Measurements from ENCODE around the gene TTC17.
"Not testable (repeated sequence)": the region's sequence is repeated elsewhere in the genome, so short reads cannot be mapped to it uniquely, and the experiment has no call there.

The TTC17 gene

GRCh38 chr11:43382614-43383013, 23.9 kb downstream of the TTC17 start:
- DNase-seq, result no peak

- no peak for DNase-seq
Measured at GRCh38 chr11:43384393-43384792, 25.7 kb downstream of the TTC17 start.

- no peak for DNase-seq
Measured at GRCh38 chr11:43392713-43393112, 34.0 kb downstream of the TTC17 start.

GRCh38 chr11:43393765-43394355, 35.1 kb downstream of the TTC17 start:
- DNase-seq, result no peak

DNA sequence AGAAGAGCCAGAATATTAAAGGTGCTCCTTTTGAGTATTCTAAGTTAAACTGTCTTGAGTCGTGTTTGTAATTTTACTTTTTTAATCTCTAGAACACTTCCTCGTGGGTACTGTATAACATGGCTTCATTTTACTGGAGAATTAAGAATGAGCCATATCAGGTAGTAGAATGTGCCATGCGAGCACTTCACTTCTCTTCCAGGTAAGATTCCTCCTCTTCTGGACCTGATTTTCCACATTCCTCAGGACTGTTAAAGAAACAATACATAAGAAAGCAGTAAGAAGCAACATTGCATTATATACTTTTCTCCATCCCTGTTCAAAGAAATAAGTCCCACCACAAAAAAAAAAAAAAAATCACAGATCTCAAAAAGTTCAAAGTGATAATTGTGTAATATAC, 37.9 kb downstream of the TTC17 start:
- no peak for DNase-seq

GRCh38 chr11:43397251-43397650, 38.5 kb downstream of the TTC17 start:
- DNase-seq, result no peak

DNA sequence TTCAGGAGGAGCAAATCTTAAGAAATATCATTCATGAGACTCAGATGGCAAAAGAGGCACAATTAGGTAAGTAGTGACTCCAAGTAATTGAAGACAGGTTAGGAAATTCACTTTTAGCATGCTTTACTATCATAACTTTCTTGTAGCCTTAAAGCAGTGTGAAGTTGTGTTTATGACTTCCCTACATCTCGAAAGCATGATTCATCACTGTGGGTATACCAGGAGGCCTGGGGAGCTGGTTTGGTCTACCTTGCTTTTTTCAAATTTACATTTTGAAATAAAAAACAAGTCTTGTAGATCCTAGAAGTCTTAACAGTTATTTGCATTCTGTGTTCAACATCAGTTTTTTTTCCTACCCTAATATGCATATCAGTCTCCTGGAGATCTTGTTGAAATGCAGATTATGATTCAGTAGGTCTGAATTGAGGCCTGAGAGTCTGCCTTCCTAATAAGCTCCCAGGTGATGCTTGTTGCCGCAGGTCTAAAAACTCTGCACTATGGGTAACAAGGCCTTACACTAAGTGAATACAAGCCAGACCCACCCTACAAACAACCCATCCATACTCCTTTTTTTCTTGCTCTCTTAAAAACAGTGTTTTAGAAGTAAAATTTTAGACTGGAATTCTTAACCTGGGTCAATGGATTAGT, 41.4 kb downstream of the TTC17 start:
- DNase-seq, result no peak

- DNase-seq, result no peak
Measured at GRCh38 chr11:43401252-43401651, 42.5 kb downstream of the TTC17 start.

DNA sequence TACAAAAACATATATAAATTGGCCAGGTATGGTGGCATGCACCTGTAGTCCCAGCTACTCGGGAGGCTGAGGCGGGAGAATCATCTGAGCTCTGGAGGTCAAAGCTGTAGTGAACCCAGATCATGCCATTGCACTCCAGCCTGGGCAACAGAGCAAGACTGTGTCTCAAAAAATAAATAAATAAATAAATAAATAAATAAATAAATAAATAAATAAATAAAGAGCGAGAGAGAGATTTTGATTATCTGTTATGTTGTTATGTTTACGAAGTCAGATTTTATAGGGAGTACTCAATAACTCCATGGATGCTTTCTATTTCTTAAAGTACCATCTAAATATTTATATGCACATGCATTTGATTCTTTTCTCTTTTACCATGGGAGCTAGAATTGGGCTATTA, 43.1 kb downstream of the TTC17 start:
- not testable (repeated sequence) for DNase-seq

DNA sequence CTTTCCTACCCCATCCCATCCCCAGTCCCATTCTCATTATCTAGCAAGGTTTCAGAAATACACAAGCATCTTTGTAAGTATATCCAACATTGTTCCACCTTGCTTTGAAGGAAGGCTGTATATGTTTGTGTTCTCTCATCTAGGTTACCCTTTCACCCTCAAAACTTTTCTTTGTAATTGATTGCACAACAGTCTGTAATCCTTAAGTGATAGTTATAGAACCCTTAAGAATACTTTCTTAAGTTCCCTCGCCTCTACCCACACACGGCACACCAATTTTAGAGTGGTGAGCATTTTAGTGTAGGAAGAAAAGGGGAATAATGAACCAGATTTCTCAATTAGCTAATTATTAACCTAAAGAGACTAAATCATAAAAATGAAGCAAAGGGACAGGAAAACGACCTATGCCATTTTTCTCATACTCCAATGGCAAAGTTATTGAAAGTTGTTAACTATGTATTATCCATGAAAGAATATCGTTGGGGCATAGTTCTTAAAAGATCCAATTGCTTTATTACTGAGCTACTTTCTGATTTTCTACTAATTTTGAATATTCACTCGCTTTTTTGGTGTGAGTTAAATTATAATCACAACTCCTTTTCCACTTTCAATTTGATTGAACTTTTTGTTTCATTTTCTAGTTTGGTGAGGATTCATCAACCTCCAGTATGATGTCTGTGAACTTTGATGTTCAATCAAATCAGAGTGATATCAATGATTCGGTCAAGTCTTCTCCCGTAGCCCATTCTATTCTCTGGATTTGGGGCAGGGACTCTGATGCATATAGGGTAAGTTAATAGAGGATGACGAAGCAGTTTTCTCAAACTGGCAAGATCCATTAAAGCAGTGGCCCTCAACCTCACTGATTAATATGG, 44.9 kb downstream of the TTC17 start:
- DNase-seq, result no peak

DNA sequence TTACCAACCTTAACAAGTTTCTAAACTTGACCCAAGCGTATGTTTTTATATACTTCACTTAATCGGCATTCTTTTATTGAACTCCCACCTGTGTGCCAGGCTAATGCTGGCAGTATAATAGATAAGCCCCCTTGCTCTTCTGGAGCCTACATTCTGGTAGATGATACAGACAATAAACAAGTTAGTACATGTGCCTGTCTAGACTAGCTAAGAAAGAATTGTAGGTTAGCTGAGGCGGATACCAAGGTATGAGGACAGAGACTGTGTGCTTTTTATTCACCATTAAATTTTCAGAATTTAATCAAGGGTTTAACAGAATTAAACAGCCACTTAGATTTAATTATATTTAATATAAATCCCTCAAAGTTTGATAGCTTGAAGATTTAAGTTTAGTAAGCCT, 45.7 kb downstream of the TTC17 start:
- no peak for DNase-seq

- no peak for DNase-seq
Measured at GRCh38 chr11:43404836-43405479, 46.2 kb downstream of the TTC17 start.

- no peak for DNase-seq
Measured at GRCh38 chr11:43408277-43408676, 49.6 kb downstream of the TTC17 start.

DNA sequence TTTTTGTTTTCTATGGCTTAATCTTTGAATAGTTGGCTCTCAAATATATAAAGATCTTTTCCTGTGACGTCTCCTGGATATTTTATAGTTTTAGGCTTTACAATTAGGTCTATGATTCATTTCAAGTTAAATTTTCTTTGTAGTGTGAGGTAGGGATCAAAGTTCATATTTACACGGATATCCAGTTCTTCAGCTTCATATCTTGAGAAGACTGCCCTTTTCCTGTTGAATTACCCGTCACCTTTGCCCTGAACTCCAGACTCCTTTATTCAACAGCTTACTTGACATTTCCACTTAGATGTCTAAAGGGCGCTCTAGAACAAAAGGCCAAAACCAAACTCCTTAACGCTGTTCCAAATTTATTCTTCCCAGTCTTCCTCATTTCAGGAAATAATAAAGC, 51.7 kb downstream of the TTC17 start:
- DNase-seq, result no peak

GRCh38 chr11:43418197-43418596, 59.5 kb downstream of the TTC17 start:
- DNase-seq, result no peak

DNA sequence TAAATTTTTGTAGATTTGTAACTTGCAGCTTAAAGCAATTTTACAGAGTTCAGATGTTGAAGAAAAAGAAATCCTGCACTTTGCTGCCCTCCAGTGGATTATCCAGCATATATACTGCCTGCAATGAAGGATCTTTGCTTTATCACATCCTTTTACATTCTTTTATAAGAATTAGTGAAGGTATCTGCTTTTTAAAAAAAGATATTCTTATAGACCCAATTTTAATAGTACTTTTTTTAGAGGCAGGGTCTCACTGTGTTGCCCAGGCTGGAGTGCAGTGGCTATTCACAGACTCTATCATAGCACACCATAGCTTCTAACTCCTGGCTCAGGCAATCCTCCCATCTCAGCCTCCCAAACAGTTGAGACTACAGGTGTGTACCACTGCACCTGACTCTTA, 60.7 kb downstream of the TTC17 start:
- no peak for DNase-seq

DNA sequence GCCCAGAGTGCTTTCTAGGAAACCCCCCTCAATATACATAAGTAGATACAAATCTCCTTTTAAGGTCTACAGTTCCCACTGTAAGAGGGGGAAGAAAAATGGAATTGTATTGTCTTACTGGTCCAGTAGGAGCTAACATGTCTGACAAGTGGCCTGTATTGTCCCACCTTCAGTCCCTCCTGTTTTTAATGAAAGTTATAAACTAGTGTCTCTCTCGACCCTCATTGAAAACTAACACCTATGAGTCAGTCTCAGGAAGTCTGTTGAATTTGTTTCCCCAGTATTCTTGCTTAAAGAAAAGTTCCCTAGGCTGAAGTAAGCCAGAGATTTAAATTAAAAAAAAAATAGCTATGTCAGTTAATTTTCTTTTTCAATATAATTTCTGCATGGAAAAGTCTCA, 69.3 kb downstream of the TTC17 start:
- no peak for DNase-seq

DNA sequence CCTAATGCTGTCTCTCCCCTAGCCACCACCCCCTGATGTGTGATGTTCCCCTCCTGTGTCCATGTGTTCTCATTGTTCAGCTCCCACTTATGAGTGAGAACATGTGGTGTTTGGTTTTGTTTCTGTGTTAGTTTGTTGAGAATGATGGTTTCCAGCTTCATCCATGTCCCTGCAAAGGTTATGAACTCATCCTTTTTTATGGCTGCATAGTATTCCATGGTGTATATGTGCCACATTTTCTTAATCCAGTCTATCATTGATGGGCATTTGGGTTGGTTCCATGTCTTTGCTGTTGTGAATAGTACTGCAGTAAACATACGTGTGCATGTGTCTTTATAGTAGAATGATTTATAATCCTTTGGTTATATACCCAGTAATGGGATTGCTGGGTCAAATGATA, 72.2 kb downstream of the TTC17 start:
- DNase-seq, result not testable (repeated sequence)

DNA sequence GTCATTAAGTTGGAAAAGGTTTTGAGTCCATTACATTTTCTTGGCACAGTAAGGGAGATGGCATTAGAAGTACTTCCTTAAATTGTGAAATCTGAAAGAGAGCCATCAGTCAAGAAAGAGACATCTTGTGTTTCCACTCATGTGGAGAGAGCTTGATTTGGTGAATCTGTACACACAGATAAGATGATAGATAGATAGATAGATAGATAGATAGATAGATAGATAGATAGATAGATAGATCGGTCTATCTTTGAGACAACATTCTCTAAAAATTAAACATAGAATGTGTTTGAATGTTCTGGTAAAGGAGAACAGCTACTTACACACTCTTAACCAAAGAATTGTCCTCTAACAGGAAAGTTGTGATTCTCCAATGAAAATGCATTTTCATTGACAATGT, 76.2 kb downstream of the TTC17 start:
- no peak for DNase-seq

- DNase-seq, result no peak
Measured at GRCh38 chr11:43440486-43440885, 81.8 kb downstream of the TTC17 start.

- DNase-seq, result no peak
Measured at GRCh38 chr11:43443811-43444210, 85.1 kb downstream of the TTC17 start.

DNA sequence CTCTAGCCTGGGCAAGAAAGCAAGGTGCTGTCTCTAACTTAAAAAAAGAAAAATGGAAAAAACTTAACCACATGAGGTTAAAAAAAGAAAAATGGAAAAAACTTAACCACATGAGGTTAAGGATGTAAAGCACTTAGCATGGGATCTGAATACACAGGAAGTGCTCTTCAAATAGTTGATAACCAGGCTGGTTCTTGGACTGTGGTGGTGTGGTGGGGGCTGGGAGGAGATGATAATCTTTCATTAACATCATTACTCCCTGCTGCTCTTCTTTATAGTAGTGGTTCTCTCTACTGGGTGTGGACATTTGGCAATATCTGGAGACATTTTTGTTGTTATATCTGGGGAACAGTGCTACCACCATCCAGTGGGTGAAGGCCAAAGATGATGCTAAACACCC, 88.4 kb downstream of the TTC17 start:
- no peak for DNase-seq

DNA sequence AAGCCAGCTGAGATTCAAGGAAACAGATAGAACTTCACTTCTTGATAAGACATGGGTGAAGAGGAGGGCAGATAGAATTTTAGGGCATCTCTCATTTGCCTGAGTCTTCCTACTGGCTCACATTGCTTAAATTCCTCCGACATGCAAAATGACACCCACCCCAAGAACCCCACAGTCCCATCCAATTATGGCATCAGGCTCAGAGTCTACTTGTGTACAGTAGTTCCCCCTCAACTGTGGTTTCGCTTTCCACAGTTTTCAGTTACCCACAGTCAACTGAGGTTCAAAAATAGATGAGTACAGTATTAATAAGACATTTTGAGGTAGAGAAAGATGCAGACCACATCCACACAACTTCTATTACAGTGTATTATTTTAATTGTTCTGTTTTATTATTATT, 99.8 kb downstream of the TTC17 start:
- no peak for DNase-seq

GRCh38 chr11:43459246-43459645, 100.5 kb downstream of the TTC17 start:
- DNase-seq, result no peak

Data from activated naive CD4-positive, alpha-beta T cell treated with anti-CD3 and anti-CD28 coated beads, Interleukin-2, amount 50 U/mL, for 16 hours (primary cell).